OCI-LY1 (cell line): ENCODE results near the gene RSPRY1.

Experiments
- H2AFZ ChIP-seq: fragments of 200-600 bp; sonication (generic), shearing (Covaris generic); 2 replicates; pipeline ENCODE4 v1.6.0; 2014; ENCODE audit warnings: antibody characterized with exemption, mild to moderate bottlenecking, low read length
- H3F3A ChIP-seq: fragments of 200-600 bp; sonication (generic), shearing (Covaris generic); 2 replicates; pipeline ENCODE4 v1.6.0; 2014; ENCODE audit warnings: mild to moderate bottlenecking, antibody characterized with exemption, low read length, moderate library complexity; ENCODE audit not compliant: insufficient read depth
- H3K27ac ChIP-seq: fragments of 200-600 bp; sonication (generic); 2 replicates; pipeline ENCODE4 v1.5.1; 2014; ENCODE audit warnings: low read length, mixed run types, mild to moderate bottlenecking, low read depth; ENCODE audit not compliant: poor library complexity, severe bottlenecking
- H3K27me3 ChIP-seq: fragments of 200-600 bp; sonication (generic); 2 replicates; pipeline ENCODE4 v1.6.0; 2014; ENCODE audit warnings: antibody characterized with exemption, mild to moderate bottlenecking, low read length, moderate library complexity; ENCODE audit not compliant: insufficient read depth
- H3K36me3 ChIP-seq: fragments of 200-600 bp; sonication (generic); 2 replicates; pipeline ENCODE4 v1.6.1; 2014; ENCODE audit warnings: mild to moderate bottlenecking, antibody characterized with exemption, low read length, moderate library complexity, mixed read lengths; ENCODE audit not compliant: insufficient read depth
- H3K4me1 ChIP-seq: fragments of 200-600 bp; sonication (generic); 2 replicates; pipeline ENCODE4 v1.5.1; 2014; ENCODE audit warnings: mild to moderate bottlenecking, low read length, moderate library complexity; ENCODE audit not compliant: insufficient read depth, severe bottlenecking
- H3K4me2 ChIP-seq: fragments of 200-600 bp; sonication (generic), shearing (Covaris generic); 2 replicates; pipeline ENCODE4 v1.6.1; 2014; ENCODE audit warnings: low read length
- H3K4me3 ChIP-seq: fragments of 200-600 bp; sonication (generic); 2 replicates; pipeline ENCODE4 v1.5.1; 2014; ENCODE audit warnings: low read length, low read depth, mild to moderate bottlenecking, mixed read lengths; ENCODE audit not compliant: poor library complexity, severe bottlenecking
- H3K79me2 ChIP-seq: fragments of 200-600 bp; shearing (Covaris generic); 2 replicates; pipeline ENCODE4 v1.6.1; 2016; ENCODE audit warnings: mixed run types, low read length, mixed read lengths; ENCODE audit not compliant: insufficient read depth
- H3K9ac ChIP-seq: fragments of 200-600 bp; sonication (generic), shearing (Covaris generic); 2 replicates; pipeline ENCODE4 v1.6.1; 2014; ENCODE audit warnings: mild to moderate bottlenecking, low read length, mixed read lengths
- H3K9me2 ChIP-seq: fragments of 200-600 bp; sonication (generic), shearing (Covaris generic); 2 replicates; pipeline ENCODE4 v1.6.1; 2014; ENCODE audit warnings: low read depth, mild to moderate bottlenecking, low read length, mixed read lengths
- H3K9me3 ChIP-seq: fragments of 200-600 bp; shearing (Covaris generic); 2 replicates; pipeline ENCODE4 v1.6.1; 2014; ENCODE audit warnings: low read length, mixed read lengths
- H4K20me1 ChIP-seq: fragments of 200-600 bp; sonication (generic), shearing (Covaris generic); 2 replicates; pipeline ENCODE4 v1.6.0; 2016; ENCODE audit warnings: mild to moderate bottlenecking, low read length; ENCODE audit not compliant: insufficient read depth
- CTCF ChIP-seq: fragments of 200-600 bp; sonication (generic), shearing (Covaris generic); IDR thresholded peaks from 2 replicates; pipeline ENCODE4 v1.5.1; 2017; ENCODE audit warnings: mild to moderate bottlenecking, antibody characterized with exemption, low read length, moderate library complexity, mixed read lengths
- EZH2 ChIP-seq: fragments of 200-600 bp; sonication (generic), shearing (Covaris generic); IDR thresholded peaks from 2 replicates; pipeline ENCODE4 v1.8.0; 2017; ENCODE audit warnings: borderline replicate concordance, mixed run types, mild to moderate bottlenecking, antibody characterized with exemption, low read length, moderate library complexity, mixed read lengths

Gene RSPRY1

GRCh38 chr16:57185945-57186871 lies at the start of gene RSPRY1, which contains the start of gene PSME3IP1:
RSPRY1 (plus strand) TSS chr16:57186329; CDS start chr16:57204659, 18,330 bp downstream.
PSME3IP1 (minus strand) TSS chr16:57186039; CDS start chr16:57173854, 12,185 bp downstream.
- peak within 1 kb of the TSS; percentile 76 for H3K4me3 ChIP-seq
- H3K4me1 ChIP-seq: peaks cover 30% of the 10 kb centered on the region
- 0 out of 2 replicates have a peak, but pooled peaks cover 4% of the 10 kb centered on the region for H3K36me3 ChIP-seq
- H3K27ac ChIP-seq: peak within 1 kb of the TSS; percentile 62
- peak within 1 kb of the TSS; percentile 92 for H3K9ac ChIP-seq
- no peaks in the 10 kb centered on the region for H3K9me2 ChIP-seq
- no peaks in the 10 kb centered on the region for H3F3A ChIP-seq
- no peak for TF ChIP-seq CTCF
- TF ChIP-seq EZH2: no peak
- no peak within 1 kb of the TSS for H2AFZ ChIP-seq
- no peaks in the 10 kb centered on the region for H3K27me3 ChIP-seq
- no peaks in the 10 kb centered on the region for H4K20me1 ChIP-seq
- H3K4me2 ChIP-seq: peak within 1 kb of the TSS; percentile 98
- no peaks in the 10 kb centered on the region for H3K9me3 ChIP-seq
- peaks cover 76% of the 10 kb centered on the region for H3K79me2 ChIP-seq

GRCh38 chr16:57137043-57137442 lies 49.1 kb upstream of the RSPRY1 start:
- H2AFZ ChIP-seq: 0 out of 2 replicates have a peak overlapping the region, but pooled peaks have one; percentile 52
- H3K9ac ChIP-seq: no peak overlapping the region
- H3F3A ChIP-seq: no peaks in the 10 kb centered on the region
- no peaks in the 10 kb centered on the region for H3K79me2 ChIP-seq
- no peak overlapping the region for H3K4me2 ChIP-seq
- H3K36me3 ChIP-seq: no peaks in the 10 kb centered on the region
- H3K9me3 ChIP-seq: no peaks in the 10 kb centered on the region
- H3K4me3 ChIP-seq: no peak overlapping the region
- H3K27me3 ChIP-seq: no peaks in the 10 kb centered on the region
- no peak overlapping the region for H3K27ac ChIP-seq
- H3K4me1 ChIP-seq: peaks cover 19% of the 10 kb centered on the region
- H4K20me1 ChIP-seq: no peaks in the 10 kb centered on the region
- no peak for TF ChIP-seq EZH2
- no peak for TF ChIP-seq CTCF
- H3K9me2 ChIP-seq: no peaks in the 10 kb centered on the region

- Histone ChIP-seq H3K9ac (no peak overlapping the region), H3K79me2 (no peaks in the 10 kb centered on the region), H3K9me3 (no peaks in the 10 kb centered on the region), H3K27ac (no peak overlapping the region), H4K20me1 (no peaks in the 10 kb centered on the region), H3K36me3 (no peaks in the 10 kb centered on the region), H3K4me1 (peaks cover 19% of the 10 kb centered on the region), H3K4me2 (no peak overlapping the region), H3K27me3 (no peaks in the 10 kb centered on the region), H3K4me3 (no peak overlapping the region), H3F3A (no peaks in the 10 kb centered on the region), H2AFZ (no peak overlapping the region), H3K9me2 (no peaks in the 10 kb centered on the region)
- no peak for TF ChIP-seq EZH2
These were observed 48.4 kb upstream of the RSPRY1 start for GRCh38 chr16:57137566-57138273.
